ENCODE measurements around the gene ADCY1. TPM values are rescaled to one million over a fixed set of nuclear protein-coding genes. Genes with fewer than 3 reads are reported as not detected.

Gene ADCY1
- total RNA-seq, 1 experiment from 2014 or later = not detected

- intact Hi-C loops (cut with micrococcal nuclease; ENCODE audit: unreplicated experiment) = no loop called here
- Histone ChIP-seq H4K20me1 (ENCODE audit: insufficient read depth) (no peaks in the 10 kb centered on the region), H3F3A (ENCODE audit: insufficient read depth, low read depth) (no peaks in the 10 kb centered on the region), H3K4me3 (no peak overlapping the region), H3K9me3 (ENCODE audit: insufficient read depth, low read depth) (no peaks in the 10 kb centered on the region), H3K27ac (no peak overlapping the region), H2AFZ (no peak overlapping the region), H3K4me2 (no peak overlapping the region), H3K9me2 (ENCODE audit: insufficient read depth) (no peaks in the 10 kb centered on the region), H3K27me3 (ENCODE audit: insufficient read depth, low read depth) (peaks cover 97% of the 10 kb centered on the region), H3K4me1 (replicated peaks; ENCODE audit: insufficient read depth) (no peaks in the 10 kb centered on the region), H3K79me2 (ENCODE audit: low read depth) (no peaks in the 10 kb centered on the region), H3K36me3 (ENCODE audit: low read depth) (no peaks in the 10 kb centered on the region)
- BruUV-seq (replicated peaks) = no TSS peak
- no peak for DNase-seq
- ChIA-PET POLR2A (ENCODE audit: unreplicated experiment) (no interaction called here), CTCF (no interaction called here)
- no peak for TF ChIP-seq EZH2 (IDR thresholded peaks at IDR 0.05; ENCODE audit: low read depth)
- no peak for TF ChIP-seq CTCF (conservative IDR thresholded peaks at IDR 0.05)
Measured at GRCh38 chr7:45568536-45569289, 5.5 kb upstream of the ADCY1 start.

- ChIA-PET CTCF (no interaction called here), POLR2A (ENCODE audit: unreplicated experiment) (no interaction called here)
- no peaks in the 10 kb centered on the region for H4K20me1 ChIP-seq (ENCODE audit: insufficient read depth)
- no peaks in the 10 kb centered on the region for H3K9me3 ChIP-seq (ENCODE audit: insufficient read depth, low read depth)
- BruUV-seq (replicated peaks) = no TSS peak
- H3K36me3 ChIP-seq (ENCODE audit: low read depth) = no peaks in the 10 kb centered on the region
- no peak overlapping the region for H3K4me3 ChIP-seq
- H3K27ac ChIP-seq = no peak overlapping the region
- H3K27me3 ChIP-seq (ENCODE audit: insufficient read depth, low read depth) = peaks cover 91% of the 10 kb centered on the region
- intact Hi-C loops (cut with micrococcal nuclease; ENCODE audit: unreplicated experiment) = no loop called here
- DNase-seq = no peak
- no peaks in the 10 kb centered on the region for H3K79me2 ChIP-seq (ENCODE audit: low read depth)
- no peaks in the 10 kb centered on the region for H3F3A ChIP-seq (ENCODE audit: insufficient read depth, low read depth)
- TF ChIP-seq EZH2 (IDR thresholded peaks at IDR 0.05; ENCODE audit: low read depth) (no peak), CTCF (conservative IDR thresholded peaks at IDR 0.05) (no peak)
- no peak overlapping the region for H3K4me2 ChIP-seq
- H3K4me1 ChIP-seq (replicated peaks; ENCODE audit: insufficient read depth) = no peaks in the 10 kb centered on the region
- H2AFZ ChIP-seq = no peak overlapping the region
- no peaks in the 10 kb centered on the region for H3K9me2 ChIP-seq (ENCODE audit: insufficient read depth)
Measured at GRCh38 chr7:45569290-45569685, 4.9 kb upstream of the ADCY1 start.

GRCh38 chr7:45570797-45571196, 3.4 kb upstream of the ADCY1 start:
- Histone ChIP-seq H3K27me3 (ENCODE audit: insufficient read depth, low read depth) (peaks cover 87% of the 10 kb centered on the region), H4K20me1 (ENCODE audit: insufficient read depth) (no peaks in the 10 kb centered on the region), H3F3A (ENCODE audit: insufficient read depth, low read depth) (no peaks in the 10 kb centered on the region), H3K9me2 (ENCODE audit: insufficient read depth) (no peaks in the 10 kb centered on the region), H3K4me1 (replicated peaks; ENCODE audit: insufficient read depth) (no peaks in the 10 kb centered on the region), H2AFZ (no peak overlapping the region), H3K4me2 (no peak overlapping the region), H3K36me3 (ENCODE audit: low read depth) (no peaks in the 10 kb centered on the region), H3K27ac (no peak overlapping the region), H3K4me3 (no peak overlapping the region), H3K79me2 (ENCODE audit: low read depth) (no peaks in the 10 kb centered on the region), H3K9me3 (ENCODE audit: insufficient read depth, low read depth) (no peaks in the 10 kb centered on the region)
- intact Hi-C loops (cut with micrococcal nuclease; ENCODE audit: unreplicated experiment) = no loop called here
- DNase-seq = no peak
- CTCF ChIA-PET = no interaction called here
- BruUV-seq (replicated peaks) = no TSS peak
- POLR2A ChIA-PET (ENCODE audit: unreplicated experiment) = no interaction called here
- TF ChIP-seq EZH2 (IDR thresholded peaks at IDR 0.05; ENCODE audit: low read depth) (no peak), CTCF (conservative IDR thresholded peaks at IDR 0.05) (no peak)
